Spinal cord (tissue), 10 donors: ENCODE data around the gene TSEN34. TPM values are rescaled to one million over a fixed set of nuclear protein-coding genes. Genes with fewer than 3 reads are reported as not detected.
"Not testable (repeated sequence)": the region's sequence is repeated elsewhere in the genome, so short reads cannot be mapped to it uniquely, and the experiment has no call there.

Experiments used
- DNase-seq, 6 donors: peaks; one replicate each; pipeline versions ENCODE4 v3.0.0 to v3.0.0-alpha.2; 2013 to 2015; ENCODE audit warnings: low spot score in 6 of 6, low read depth in 4 of 6
- H3K27ac ChIP-seq: one replicate; pipeline ENCODE4 v1.5.1; 2013; ENCODE audit warnings: low read depth, low read length, control low read depth
- H3K27me3 ChIP-seq: one replicate; pipeline ENCODE4 v1.6.1; 2013; ENCODE audit warnings: low read length; ENCODE audit not compliant: control insufficient read depth, insufficient read depth
- H3K36me3 ChIP-seq: one replicate; pipeline ENCODE4 v1.6.1; 2013; ENCODE audit warnings: low read length; ENCODE audit not compliant: control insufficient read depth, insufficient read depth
- H3K4me1 ChIP-seq: one replicate; pipeline ENCODE4 v1.6.1; 2013; ENCODE audit warnings: low read length; ENCODE audit not compliant: control insufficient read depth, insufficient read depth
- H3K4me3 ChIP-seq: one replicate; pipeline ENCODE4 v1.5.1; 2013; ENCODE audit warnings: low read depth, low read length, control low read depth
- H3K9me3 ChIP-seq: one replicate; pipeline ENCODE4 v1.6.1; 2013; ENCODE audit warnings: low read length; ENCODE audit not compliant: control insufficient read depth, insufficient read depth
- WGBS: methylation state at CpG from one replicate; pipeline ENCODE4 v1.1.5; 2013; ENCODE audit warnings: missing lambda C conversion rate; ENCODE audit not compliant: insufficient coverage; 5-methylcytosine and 5-hydroxymethylcytosine counted together
- polyA plus RNA-seq, 2 donors: library from polyadenylated mRNA; unstranded; fragments of 120-200 nt; gene quantifications; one replicate each; pipeline ENCODE4 v1.2.1, GENCODE V29; 2013; ENCODE audit not compliant: insufficient read length in 2 of 2
- total RNA-seq, 2 donors: library from RNA; depleted of rRNA in 1 of 2; stranded (reverse); fragments of 120-200 nt in 1 of 2; fragments of >200 nt in 1 of 2; gene quantifications; one replicate each; pipeline versions ENCODE4 v1.2.3 to v1.2.4, GENCODE V29; 2013 to 2014
- donor health status: healthy.

TSEN34 gene
- total and polyA plus RNA-seq, 4 donors = 24.6 to 53.0 (median 46.3) TPM

- WGBS = 15% methylated on average over 13 of the region's 13 CpGs
- no peak for DNase-seq
- peaks cover 5% of the 10 kb centered on the region for H3K4me1 ChIP-seq
- no peak within 1 kb of the TSS for H3K27ac ChIP-seq
- no peak within 1 kb of the TSS for H3K4me3 ChIP-seq
- no peaks in the 10 kb centered on the region for H3K9me3 ChIP-seq
- H3K36me3 ChIP-seq = peaks cover 28% of the 10 kb centered on the region
- H3K27me3 ChIP-seq = no peaks in the 10 kb centered on the region
Observed at GRCh38 chr19:54172471-54173358, 18.4 kb upstream of the TSEN34 start, which contains the start of gene TMC4. TMC4 (minus strand) TSS chr19:54173160; CDS start chr19:54173117, 43 bp downstream.

- 28% methylated on average over 10 of the region's 15 CpGs for WGBS
- Histone ChIP-seq H3K27ac (no peak overlapping the region), H3K4me1 (peaks cover 3% of the 10 kb centered on the region), H3K27me3 (no peaks in the 10 kb centered on the region), H3K9me3 (no peaks in the 10 kb centered on the region), H3K4me3 (no peak overlapping the region), H3K36me3 (peaks cover 33% of the 10 kb centered on the region)
- no peak for DNase-seq
Observed at GRCh38 chr19:54173359-54173699, 17.8 kb upstream of the TSEN34 start.

DNA sequence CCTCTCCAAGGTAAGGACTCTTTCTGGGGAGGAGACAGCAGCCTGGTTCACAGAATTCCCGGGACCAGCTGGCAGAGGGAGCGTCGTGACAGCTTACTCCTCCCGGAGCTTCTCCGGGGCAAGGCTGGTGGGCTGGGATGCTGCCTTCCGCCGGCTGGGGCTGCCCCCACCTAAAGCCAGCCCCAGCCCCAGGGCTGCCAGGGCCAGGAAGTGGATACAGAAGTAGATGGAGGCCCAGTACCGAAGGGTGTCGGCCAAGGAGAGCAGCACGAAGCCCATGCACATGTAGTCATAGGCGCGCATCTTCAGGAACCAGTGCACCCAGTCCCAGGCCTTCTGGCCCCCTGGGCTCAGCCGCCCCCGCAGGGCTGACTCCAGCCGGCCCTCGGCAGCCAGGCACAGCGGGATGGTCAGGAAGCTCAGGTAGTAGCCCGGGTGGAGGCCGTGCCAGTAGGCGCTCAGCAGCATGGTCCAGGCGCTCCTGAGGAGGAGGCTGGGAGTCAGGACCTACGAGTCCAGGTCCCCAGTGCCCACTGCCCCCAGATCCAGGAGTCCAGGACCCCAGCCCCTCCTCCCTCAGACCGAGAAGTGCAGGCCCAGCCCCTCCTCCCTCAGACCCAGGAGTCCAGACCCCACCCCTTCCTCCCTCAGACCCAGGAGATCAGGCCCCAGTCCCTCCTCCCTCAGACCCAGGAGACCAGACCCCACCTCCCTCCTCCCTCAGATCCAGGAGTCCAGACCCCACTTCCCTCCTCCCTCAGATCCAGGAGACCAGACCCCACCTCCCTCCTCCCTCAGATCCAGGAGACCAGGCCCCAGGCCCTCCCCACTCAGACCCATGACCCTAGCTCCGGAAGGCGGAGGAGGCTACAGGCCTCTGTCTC lies 16.9 kb upstream of the TSEN34 start:
- Histone ChIP-seq H3K27ac (no peak overlapping the region), H3K9me3 (no peaks in the 10 kb centered on the region), H3K4me3 (no peak overlapping the region), H3K4me1 (peaks cover 9% of the 10 kb centered on the region), H3K36me3 (peaks cover 39% of the 10 kb centered on the region), H3K27me3 (no peaks in the 10 kb centered on the region)
- no peak for DNase-seq
- 75% methylated on average over 20 of the region's 25 CpGs for WGBS

DNA sequence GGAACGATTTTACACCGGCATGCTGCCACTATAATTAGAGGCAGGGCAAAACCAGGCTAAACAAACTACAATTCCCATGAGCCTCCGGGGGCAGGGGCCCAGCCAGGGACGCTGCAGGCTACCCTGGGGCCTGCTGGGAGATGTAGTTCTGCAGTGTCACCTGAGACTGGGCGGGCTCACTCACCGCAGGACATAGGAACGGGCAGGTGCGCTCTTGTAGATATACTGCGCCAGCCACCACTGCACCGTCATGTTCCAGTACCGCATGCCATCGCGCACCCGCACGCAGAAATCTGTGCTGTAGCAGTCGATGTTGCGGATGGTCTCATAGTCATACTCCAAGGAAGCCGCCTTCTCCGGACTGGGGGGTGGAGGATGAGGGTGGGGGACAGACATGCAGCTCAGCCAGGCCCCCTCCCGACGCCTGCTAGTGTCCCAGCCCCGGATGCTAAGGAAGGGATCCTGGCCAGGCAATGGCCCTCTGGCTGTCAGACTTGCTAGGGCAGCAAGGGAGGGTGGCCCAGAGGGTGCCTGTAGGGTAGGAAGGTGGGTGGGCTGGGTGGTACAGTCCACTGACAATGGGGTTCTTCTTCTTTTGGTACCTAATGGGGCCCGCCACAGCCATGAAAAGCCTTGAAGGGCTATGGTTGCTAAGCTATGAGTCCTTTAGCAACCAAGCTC lies 12.4 kb upstream of the TSEN34 start:
- no peak overlapping the region for H3K4me3 ChIP-seq

GRCh38 chr19:54179262-54179852 lies 11.8 kb upstream of the TSEN34 start:
- H3K9me3 ChIP-seq = no peaks in the 10 kb centered on the region
- H3K27ac ChIP-seq = peak overlapping the region; percentile 41
- WGBS = 15% methylated on average over 5 of the region's 10 CpGs
- peaks cover 58% of the 10 kb centered on the region for H3K36me3 ChIP-seq
- peak in 1 of 6 donors; percentile 78 for DNase-seq
- no peaks in the 10 kb centered on the region for H3K27me3 ChIP-seq
- H3K4me3 ChIP-seq = no peak overlapping the region
- H3K4me1 ChIP-seq = peaks cover 25% of the 10 kb centered on the region

More for the DNA sequence above, 12.4 kb upstream of the TSEN34 start:
- Histone ChIP-seq H3K4me1 (peaks cover 25% of the 10 kb centered on the region), H3K9me3 (no peaks in the 10 kb centered on the region), H3K27ac (no peak overlapping the region), H3K27me3 (no peaks in the 10 kb centered on the region), H3K36me3 (peaks cover 58% of the 10 kb centered on the region)
- 43% methylated on average over 22 of the region's 23 CpGs for WGBS
- DNase-seq = peak in 1 of 6 donors; percentile 76

DNA sequence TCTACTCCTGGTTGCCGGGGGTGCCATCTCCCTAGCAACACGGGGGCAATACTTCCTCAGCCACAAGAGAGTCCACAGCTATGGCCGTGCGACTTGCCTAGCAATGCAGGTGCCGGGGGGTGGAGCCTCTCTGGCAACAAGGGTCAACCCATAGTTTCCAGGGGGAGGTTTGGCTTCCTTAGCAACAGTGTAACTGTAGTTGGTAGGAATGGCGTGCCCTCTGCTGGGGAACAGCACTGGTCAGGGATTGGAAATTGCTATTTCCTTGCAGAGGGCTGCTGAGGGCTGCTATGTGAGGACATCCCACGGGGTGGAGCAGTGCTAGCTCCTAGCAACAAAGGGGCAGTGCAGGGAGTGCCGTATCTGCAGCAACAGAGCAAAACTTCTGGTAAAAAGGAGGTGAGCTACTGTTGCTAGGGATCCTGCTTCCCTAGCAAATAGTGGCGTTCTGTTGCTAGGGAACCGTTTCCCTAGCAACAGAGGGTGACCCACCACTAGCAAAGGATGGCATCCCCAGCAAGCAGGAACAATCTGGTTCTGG lies 11.1 kb upstream of the TSEN34 start:
- DNase-seq = peak in 5 of 6 donors; percentile 74 to 94 (median 84)
- H3K36me3 ChIP-seq = peaks cover 54% of the 10 kb centered on the region
- peaks cover 25% of the 10 kb centered on the region for H3K4me1 ChIP-seq
- no peaks in the 10 kb centered on the region for H3K27me3 ChIP-seq
- no peaks in the 10 kb centered on the region for H3K9me3 ChIP-seq
- WGBS = 14% methylated on average over 10 of the region's 10 CpGs
- peak overlapping the region; percentile 64 for H3K27ac ChIP-seq
- no peak overlapping the region for H3K4me3 ChIP-seq

DNA sequence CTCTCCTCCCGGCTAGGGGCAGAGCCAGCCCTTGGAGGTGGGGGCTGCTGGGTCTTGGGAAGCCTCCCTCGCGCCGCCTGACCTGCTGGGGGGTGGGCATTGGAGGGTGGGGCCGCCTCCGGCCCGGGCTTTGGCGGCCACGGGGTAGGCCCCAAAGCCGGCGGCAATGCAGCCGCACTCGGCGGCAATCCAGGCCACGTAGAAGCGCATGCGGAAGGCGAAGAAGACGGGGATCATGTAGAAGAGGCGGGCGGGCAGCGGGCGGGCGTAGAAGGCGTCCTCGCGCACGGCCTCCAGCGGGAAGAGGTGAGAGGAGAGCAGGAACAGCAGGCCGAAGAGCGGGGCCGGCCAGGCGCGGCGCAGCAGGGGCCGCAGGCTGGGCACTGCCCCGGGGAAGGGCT lies 10.4 kb upstream of the TSEN34 start:
- Histone ChIP-seq H3K4me3 (no peak overlapping the region), H3K27ac (peak overlapping the region; percentile 64), H3K4me1 (peaks cover 25% of the 10 kb centered on the region), H3K27me3 (no peaks in the 10 kb centered on the region), H3K9me3 (no peaks in the 10 kb centered on the region), H3K36me3 (peaks cover 54% of the 10 kb centered on the region)
- no peak for DNase-seq
- WGBS = 80% methylated on average over 34 of the region's 37 CpGs

GRCh38 chr19:54181894-54182293 lies 9.2 kb upstream of the TSEN34 start:
- not testable (repeated sequence) for H3K27ac ChIP-seq, H3K4me3 ChIP-seq, DNase-seq, H3K9me3 ChIP-seq, H3K27me3 ChIP-seq
- WGBS = 90% methylated on average over 1 of the region's 3 CpGs
- Histone ChIP-seq H3K36me3 (peaks cover 54% of the 10 kb centered on the region), H3K4me1 (peaks cover 25% of the 10 kb centered on the region)

DNA sequence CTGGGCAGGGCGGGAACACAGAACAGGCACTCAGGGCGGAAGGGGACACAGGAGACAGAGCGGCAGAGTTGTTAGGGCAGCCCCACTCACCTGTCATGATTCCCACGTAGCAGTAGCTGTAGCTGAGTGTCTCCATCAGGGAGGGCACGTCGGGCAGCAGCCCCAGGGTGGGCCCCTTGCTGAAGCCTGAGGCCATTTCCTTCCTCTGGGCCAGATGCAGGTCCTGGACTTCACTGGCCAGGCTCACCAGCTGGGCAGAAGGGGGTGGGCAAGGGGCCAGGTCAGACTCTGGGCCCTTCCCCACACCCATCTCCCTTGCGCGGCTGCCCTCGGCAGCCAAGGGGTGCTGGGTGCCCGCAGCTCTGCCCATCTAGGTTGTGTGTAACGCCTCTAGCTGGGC lies 7.7 kb upstream of the TSEN34 start:
- H3K4me1 ChIP-seq = peaks cover 30% of the 10 kb centered on the region
- H3K9me3 ChIP-seq = no peaks in the 10 kb centered on the region
- no peak overlapping the region for H3K4me3 ChIP-seq
- H3K27ac ChIP-seq = no peak overlapping the region
- H3K27me3 ChIP-seq = no peaks in the 10 kb centered on the region
- WGBS = 91% methylated on average over 11 of the region's 11 CpGs
- H3K36me3 ChIP-seq = peaks cover 58% of the 10 kb centered on the region
- no peak for DNase-seq
